Stimulated activated CD4-positive, alpha-beta T cell treated with anti-CD3 and anti-CD28 coated beads, Interleukin-4, amount 100 ng/mL, for 4 hours (primary cell): Measurements from ENCODE around the gene METAP1.
"Not testable (repeated sequence)": the region's sequence is repeated elsewhere in the genome, so short reads cannot be mapped to it uniquely, and the experiment has no call there.

ENCODE experiments used
- DNase-seq, 2 experiments: peaks; one replicate each; pipeline ENCODE4 v3.0.0-alpha.2; 2020

Gene METAP1

DNA sequence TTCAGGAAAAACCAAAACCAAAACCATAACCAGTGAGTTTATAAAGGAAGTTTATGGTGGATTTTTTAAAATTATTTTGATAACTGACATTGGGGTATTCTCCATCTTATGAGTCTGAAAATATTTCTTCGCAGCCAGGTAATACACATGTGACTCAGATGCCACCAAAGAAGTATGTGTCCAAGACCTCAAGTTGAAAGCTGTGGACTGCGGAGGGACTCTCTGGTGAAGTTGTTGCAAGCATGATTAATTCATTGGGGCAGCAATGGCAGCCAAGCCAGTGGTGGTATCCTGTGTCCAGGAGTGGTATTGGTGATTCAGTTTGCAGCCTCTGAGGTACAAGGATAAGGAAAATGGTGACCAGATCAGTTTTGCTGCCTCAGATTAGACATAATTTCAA lies 107.1 kb downstream of the METAP1 start:
- DNase-seq: no peak

DNA sequence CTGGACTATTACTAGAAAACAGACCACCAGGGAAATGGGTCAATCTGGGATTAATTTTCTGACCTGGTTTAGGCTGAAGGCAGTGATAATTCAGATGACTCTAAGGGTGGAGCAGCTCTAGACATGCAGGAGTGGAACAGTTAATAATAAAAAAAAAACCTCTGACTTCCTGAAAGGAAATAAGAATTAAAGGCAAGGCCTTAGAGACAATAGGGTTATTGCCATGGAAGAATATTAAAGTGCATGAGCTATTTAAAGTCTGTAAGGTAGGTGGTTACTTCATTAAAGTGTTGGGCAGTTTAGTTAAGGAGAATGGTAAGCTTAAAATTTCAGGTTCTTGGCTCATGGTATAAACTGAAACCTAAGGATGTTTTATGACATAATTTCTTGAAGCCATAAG lies 107.6 kb downstream of the METAP1 start:
- no peak for DNase-seq

DNA sequence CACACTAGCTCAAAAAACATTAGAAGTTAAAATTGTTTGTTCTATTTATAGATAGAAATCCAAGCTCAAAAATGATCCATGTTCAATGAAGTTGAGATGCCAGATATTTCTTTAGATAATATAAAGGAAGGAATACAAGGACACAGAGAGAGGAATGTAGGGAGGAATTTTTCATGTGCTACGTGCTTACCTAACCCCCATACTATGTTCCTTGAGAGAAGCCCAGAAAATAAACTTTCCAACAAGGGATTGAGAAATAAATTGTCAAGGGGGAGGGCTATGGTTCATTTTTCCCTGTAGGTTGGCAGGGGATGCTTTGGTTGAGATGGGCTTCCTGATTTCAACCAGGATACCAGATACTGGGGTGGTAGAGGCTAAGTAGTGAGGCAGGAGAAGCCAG lies 108.6 kb downstream of the METAP1 start:
- DNase-seq: no peak

- not testable (repeated sequence) for DNase-seq
Observed at GRCh38 chr4:99109286-99109685, 113.8 kb downstream of the METAP1 start.
